Colon (tissue), 2 donors: ENCODE data around the gene OLR1.
"Not testable (repeated sequence)": the region's sequence is repeated elsewhere in the genome, so short reads cannot be mapped to it uniquely, and the experiment has no call there.

Experiments
- FAIRE-seq: peaks from 2 replicates; lab custom pipeline; 2012; peaks lifted over from hg19 to GRCh38; lab: Jason Lieb, UNC
- donor health status: control.
- donor health status: control.

OLR1 gene

GRCh38 chr12:10190558-10191388 lies 18.8 kb upstream of the OLR1 start:
- no peak for FAIRE-seq

- no peak for FAIRE-seq
Observed at GRCh38 chr12:10189653-10190052, 17.7 kb upstream of the OLR1 start.

DNA sequence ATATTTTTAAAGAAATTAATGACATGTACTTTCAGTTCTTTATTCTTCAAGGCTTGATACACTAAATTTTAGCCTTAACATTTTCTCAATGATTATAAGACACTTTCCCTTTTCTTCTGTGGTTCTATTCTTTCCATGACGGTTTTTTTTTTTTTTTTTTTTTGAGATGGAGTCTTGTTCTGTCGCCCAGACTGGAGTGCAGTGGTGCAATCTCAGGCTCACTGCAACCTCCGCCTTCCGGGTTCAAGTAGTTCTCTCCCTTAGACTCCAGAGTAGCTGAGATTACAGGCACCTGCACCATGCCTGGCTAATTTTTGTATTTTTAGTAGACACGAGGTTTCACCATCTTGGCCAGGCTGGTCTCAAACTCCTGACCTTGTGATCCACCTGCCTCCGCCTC lies 15.0 kb upstream of the OLR1 start:
- FAIRE-seq: not testable (repeated sequence)

DNA sequence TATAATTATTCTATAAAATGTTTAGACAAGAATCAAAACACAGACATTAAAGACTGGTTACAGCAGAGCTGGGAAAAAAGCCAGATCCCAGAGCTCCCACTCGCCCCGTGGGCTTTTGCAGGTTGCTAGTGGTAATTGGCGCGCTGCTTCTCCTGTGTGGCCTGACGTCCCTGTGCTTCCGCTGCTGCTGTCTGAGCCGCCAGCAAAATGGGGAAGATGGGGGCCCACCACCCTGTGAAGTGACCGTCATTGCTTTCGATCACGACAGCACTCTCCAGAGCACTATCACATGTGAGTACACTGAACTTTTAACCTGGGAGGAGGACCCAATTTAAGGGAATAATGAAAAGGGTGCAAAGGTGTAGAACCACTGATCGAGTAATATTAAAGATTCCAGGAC lies 14.4 kb upstream of the OLR1 start:
- FAIRE-seq: no peak

DNA sequence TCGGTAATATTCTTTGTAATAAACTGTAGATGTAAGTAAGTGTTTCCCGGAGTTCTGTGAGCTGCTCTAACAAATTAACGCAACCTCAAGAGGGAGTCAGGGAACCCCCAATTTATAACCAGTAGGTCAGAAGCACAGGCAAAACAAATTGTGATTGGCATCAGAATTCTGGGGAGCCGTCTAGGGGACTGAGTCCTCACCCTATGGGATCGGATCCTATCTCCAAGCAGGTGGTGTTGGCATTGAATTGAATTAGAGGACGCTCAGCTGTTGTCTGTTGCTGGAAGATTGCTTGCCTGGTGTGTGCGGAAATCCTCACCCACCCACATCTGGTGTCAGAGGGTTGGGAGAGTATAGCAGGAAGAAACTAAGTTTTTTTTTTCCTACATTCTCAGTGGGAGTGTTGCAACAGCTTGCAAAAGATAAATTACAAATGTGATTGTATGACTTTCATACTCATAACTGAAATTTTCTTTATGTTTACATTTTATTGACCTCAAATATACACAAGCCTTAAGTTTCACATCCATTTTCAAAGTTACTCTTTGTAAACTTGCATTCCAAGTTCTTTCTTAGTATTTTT lies 12.4 kb upstream of the OLR1 start:
- FAIRE-seq: no peak

GRCh38 chr12:10182354-10183049 lies 10.6 kb upstream of the OLR1 start:
- no peak for FAIRE-seq

DNA sequence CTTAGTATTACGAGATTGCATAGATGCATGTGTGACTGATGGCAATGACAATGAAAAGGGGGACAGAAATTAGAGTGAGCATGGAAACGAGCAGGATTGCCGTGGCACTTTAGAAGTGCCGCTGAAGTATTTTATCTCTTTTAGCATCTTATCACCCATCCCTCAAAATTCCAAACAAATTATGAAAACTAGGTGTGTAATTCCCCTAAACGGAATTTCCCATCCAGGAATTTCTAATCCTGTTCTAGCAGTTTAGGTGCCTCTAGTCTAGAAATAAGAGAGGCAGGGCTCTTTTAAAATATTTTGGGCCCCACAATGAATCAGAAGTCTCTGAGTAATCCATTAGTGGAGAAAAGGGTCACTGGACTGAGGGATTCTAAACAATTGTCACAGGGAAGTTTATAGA lies 7.8 kb upstream of the OLR1 start:
- FAIRE-seq: no peak

DNA sequence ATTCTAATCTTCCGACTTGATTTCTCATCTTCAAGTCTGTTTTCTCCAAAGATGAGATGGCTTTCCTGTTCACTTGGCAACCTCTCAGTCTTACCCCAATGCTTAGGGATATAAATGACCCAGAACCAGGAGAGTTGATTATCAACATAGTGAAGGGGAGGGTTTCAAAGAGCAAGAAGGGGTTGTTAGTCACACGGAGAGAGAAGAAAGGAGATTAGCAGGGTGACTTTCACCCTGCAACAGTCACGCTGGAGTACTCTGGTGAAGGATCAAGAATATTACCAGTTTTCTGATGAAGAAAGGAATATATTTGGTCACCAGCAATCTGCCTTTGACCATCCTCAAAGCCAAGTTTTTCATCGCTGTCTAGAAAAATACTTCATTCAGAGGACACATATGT lies 6.9 kb upstream of the OLR1 start, which contains the start of gene TMEM52B:
TMEM52B (plus strand) TSS at position 212 of the 400 bp plus-strand sequence. CDS start 543 bp downstream, outside the sequence.
- FAIRE-seq: no peak

GRCh38 chr12:10175846-10176636 lies 4.1 kb upstream of the OLR1 start:
- FAIRE-seq: peak; percentile 75

DNA sequence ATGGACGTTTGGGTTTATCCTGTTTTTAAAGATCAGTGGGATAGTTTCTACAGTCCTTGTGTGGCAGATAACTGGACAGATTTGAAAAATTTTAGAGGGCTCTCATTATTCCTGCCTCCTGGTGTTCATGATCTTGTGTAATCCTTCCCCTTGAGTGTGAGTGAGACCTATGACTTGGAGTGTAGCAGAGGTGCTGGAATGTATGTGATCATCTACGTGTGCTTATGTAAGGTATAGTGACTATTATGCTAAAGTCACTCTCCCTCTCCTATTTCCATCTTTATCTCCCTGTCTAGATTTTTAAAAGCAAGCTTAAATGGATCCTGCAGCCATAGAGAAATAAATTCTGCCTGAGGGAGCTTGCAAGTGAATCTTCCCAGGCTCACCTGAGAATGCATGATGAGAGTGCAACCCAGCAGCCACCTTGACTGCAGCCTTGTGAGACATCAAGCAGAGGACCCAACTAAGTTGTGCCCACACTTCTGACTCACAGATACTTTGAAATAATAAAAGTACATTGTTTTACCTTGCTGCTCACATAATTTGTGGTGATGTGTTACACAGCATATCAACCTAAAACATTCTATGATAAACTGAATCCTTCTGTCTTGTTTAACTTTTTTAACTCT lies 3.2 kb upstream of the OLR1 start:
- no peak for FAIRE-seq

GRCh38 chr12:10170216-10170615 lies 1.7 kb downstream of the OLR1 start:
- FAIRE-seq: no peak

- FAIRE-seq: no peak
Observed at GRCh38 chr12:10169104-10169503, 2.8 kb downstream of the OLR1 start.

DNA sequence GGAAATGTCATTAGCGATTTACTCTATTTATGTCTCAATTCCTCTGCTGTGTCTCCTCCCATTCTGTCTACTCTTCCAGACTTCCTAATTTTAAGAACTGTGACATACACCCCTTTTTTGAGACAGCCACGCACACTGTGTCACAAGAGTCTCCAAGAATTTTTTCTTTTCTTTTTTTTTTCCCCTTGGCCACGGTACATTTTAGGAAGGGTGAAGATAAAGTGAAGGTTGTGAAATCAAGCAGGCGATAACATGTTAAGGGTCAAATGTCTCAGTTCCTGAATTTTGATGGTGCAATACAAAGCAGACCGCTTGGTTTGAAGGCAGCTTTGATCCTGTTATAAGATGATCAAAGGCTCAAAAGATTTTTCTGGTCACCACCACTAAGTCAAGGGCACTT lies 4.3 kb downstream of the OLR1 start:
- FAIRE-seq: no peak

DNA sequence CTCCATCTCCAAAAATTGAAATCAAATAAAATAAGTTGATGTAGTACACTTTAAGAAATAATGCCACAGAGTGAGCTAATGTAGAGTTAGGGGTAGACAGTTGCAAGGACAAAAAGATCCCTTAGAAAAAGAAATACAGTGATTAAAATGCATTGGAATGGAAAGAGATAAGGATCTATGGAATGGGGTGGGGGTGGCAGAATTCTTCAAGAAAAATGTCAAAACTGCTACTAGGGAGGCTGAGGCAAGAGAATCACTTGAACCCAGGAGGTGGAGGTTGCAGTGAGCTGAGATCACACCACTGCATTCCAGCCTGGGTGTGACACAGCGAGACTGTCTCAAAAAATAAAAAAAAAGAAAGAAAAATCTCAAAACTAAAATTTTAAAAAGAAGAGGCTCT lies 6.5 kb downstream of the OLR1 start:
- no peak for FAIRE-seq

DNA sequence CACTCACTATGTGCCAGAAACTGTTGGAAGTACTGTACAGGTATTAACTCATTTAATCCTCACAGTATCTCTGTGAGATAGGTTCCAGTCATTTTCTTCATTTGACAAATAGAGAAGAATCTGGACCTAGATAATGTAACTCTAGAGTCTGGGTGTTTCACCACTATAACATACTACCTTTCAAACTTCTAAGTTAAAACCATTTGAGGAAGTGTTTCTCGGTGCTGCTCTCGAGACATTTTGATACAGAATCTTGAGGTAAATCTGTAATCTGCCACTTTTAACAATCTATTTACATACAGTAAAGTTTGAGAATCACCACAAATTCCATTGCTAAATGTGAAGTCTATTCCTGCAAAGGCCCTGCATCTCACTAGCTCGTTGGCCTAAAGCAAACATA lies 8.8 kb downstream of the OLR1 start:
- FAIRE-seq: no peak

GRCh38 chr12:10160617-10161385 lies 11.1 kb downstream of the OLR1 start:
- no peak for FAIRE-seq

DNA sequence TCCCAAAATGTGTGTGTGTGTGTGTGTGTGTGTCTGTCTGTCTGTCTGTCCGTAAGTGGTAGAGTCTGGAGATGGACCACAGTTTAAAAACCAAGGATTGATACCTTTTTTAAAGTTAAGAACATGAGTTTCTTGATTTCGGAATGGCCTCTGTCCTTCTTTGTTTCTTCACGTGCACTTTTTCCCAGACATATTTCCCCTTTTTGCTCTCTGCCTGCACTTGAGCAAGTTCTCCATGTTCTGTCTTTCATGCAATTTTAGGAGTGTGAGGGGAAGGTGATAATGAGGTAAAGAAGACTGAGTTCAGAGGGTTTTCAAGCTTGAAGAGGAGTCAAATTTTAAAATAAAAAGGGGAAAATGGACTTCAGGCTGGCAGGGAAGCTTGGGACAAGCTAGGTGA lies 12.7 kb downstream of the OLR1 start:
- FAIRE-seq: no peak

DNA sequence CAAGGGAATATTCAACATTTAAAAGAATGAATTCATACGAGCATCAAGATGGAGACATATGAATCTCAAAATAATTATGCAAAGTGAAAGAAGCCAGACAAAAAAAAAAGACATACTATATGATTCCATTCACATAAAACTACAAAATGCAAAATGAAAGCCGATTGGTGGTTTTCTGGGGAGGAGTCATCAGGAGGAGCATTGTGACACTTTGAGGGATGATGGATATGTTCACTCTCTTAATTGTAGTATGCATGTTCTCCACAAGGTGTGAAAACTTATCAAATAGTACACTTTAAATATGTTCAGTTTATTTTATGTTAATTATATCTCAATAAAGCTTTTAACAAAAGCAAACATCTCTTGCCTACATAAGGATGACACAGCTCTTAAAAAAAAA lies 13.5 kb downstream of the OLR1 start:
- no peak for FAIRE-seq

DNA sequence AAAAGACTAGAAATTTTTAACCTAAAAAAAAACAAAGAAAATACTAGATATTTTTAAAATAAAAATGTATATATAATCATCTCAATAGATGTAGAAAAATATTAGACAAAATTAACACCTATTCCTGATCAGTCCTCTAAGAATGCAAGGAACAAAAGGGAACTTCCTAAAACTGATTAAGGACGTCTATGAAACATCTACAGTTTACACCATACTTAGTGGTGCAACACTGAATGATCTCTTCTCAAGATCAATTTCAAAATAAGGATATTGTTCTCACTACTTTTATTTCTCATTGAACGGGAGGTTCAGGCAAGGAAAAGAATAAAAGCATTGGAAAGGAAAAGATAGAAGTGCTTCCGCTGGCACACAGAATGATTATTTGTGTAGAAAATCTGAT lies 16.0 kb downstream of the OLR1 start:
- FAIRE-seq: no peak

GRCh38 chr12:10154145-10154496 lies 17.8 kb downstream of the OLR1 start:
- no peak for FAIRE-seq
